IPS-20b (cell line): ENCODE data around the gene MAP3K14.
A peak's percentile ranks its signal among the peaks of the same experiment; 100 is the strongest.

Source experiments
- H3K27ac ChIP-seq: one replicate; pipeline ENCODE4 v1.5.1; 2013; ENCODE audit warnings: low read length
- H3K27me3 ChIP-seq: 2 replicates; pipeline ENCODE4 v1.6.1; 2013; ENCODE audit warnings: mild to moderate bottlenecking, low read length, inconsistent platforms; ENCODE audit not compliant: insufficient read depth
- H3K36me3 ChIP-seq: 2 replicates; pipeline ENCODE4 v1.6.1; 2013; ENCODE audit warnings: low read depth, mild to moderate bottlenecking, inconsistent platforms, low read length, moderate library complexity; ENCODE audit not compliant: insufficient read depth
- H3K4me1 ChIP-seq: 2 replicates; pipeline ENCODE4 v1.6.1; 2013; ENCODE audit warnings: mild to moderate bottlenecking, control low read depth, inconsistent platforms, low read length, moderate library complexity; ENCODE audit not compliant: insufficient read depth
- H3K4me3 ChIP-seq: 2 replicates; pipeline ENCODE4 v1.5.1; 2013; ENCODE audit warnings: mild to moderate bottlenecking, low read length, inconsistent platforms
- H3K9ac ChIP-seq: 2 replicates; pipeline ENCODE4 v1.6.1; 2013; ENCODE audit warnings: low read depth, mild to moderate bottlenecking, inconsistent platforms, low read length, moderate library complexity
- H3K9me3 ChIP-seq: 2 replicates; pipeline ENCODE4 v1.6.1; 2013; ENCODE audit warnings: mild to moderate bottlenecking, low read depth, low read length, inconsistent platforms; ENCODE audit not compliant: insufficient read depth

Gene MAP3K14

GRCh38 chr17:45320931-45321461, 4.2 kb upstream of the MAP3K14 start:
- Histone ChIP-seq H3K9me3 (no peaks in the 10 kb centered on the region), H3K4me1 (peaks cover 6% of the 10 kb centered on the region; the same call in 1 of the 2 replicates), H3K27ac (no peak overlapping the region), H3K4me3 (no peak overlapping the region), H3K27me3 (peaks cover 2% of the 10 kb centered on the region), H3K36me3 (no peaks in the 10 kb centered on the region), H3K9ac (no peak overlapping the region)

- Histone ChIP-seq H3K4me1 (peaks cover 6% of the 10 kb centered on the region), H3K27ac (no peak overlapping the region), H3K36me3 (no peaks in the 10 kb centered on the region), H3K4me3 (no peak overlapping the region), H3K27me3 (peaks cover 8% of the 10 kb centered on the region), H3K9me3 (no peaks in the 10 kb centered on the region), H3K9ac (no peak overlapping the region)
These were observed 3.6 kb upstream of the MAP3K14 start for GRCh38 chr17:45320349-45320930.

- no peak overlapping the region for H3K4me3 ChIP-seq
- no peaks in the 10 kb centered on the region for H3K36me3 ChIP-seq
- peaks cover 6% of the 10 kb centered on the region for H3K4me1 ChIP-seq
- no peak overlapping the region for H3K27ac ChIP-seq
- peaks cover 16% of the 10 kb centered on the region for H3K27me3 ChIP-seq
- H3K9ac ChIP-seq, result no peak overlapping the region
- H3K9me3 ChIP-seq, result no peaks in the 10 kb centered on the region
These were observed 2.5 kb upstream of the MAP3K14 start for GRCh38 chr17:45319239-45319703.

GRCh38 chr17:45318561-45319230, 1.9 kb upstream of the MAP3K14 start:
- Histone ChIP-seq H3K9me3 (no peaks in the 10 kb centered on the region), H3K9ac (no peak overlapping the region), H3K27me3 (peaks cover 16% of the 10 kb centered on the region), H3K27ac (no peak overlapping the region), H3K4me1 (peaks cover 6% of the 10 kb centered on the region), H3K36me3 (no peaks in the 10 kb centered on the region), H3K4me3 (no peak overlapping the region)

GRCh38 chr17:45317111-45317928, 500 bp upstream of the MAP3K14 start:
- H3K27me3 ChIP-seq, result peaks cover 16% of the 10 kb centered on the region
- H3K27ac ChIP-seq, result no peak overlapping the region
- H3K4me3 ChIP-seq, result peak overlapping the region; percentile 75
- H3K36me3 ChIP-seq, result no peaks in the 10 kb centered on the region
- no peaks in the 10 kb centered on the region for H3K9me3 ChIP-seq
- H3K9ac ChIP-seq, result peak overlapping the region; percentile 70; the same call in 1 of the 2 replicates
- H3K4me1 ChIP-seq, result peaks cover 6% of the 10 kb centered on the region

GRCh38 chr17:45315648-45316433, 979 bp downstream of the MAP3K14 start:
- peaks cover 16% of the 10 kb centered on the region for H3K27me3 ChIP-seq
- H3K9ac ChIP-seq, result peak overlapping the region; percentile 67; the same call in 1 of the 2 replicates
- H3K4me1 ChIP-seq, result peaks cover 8% of the 10 kb centered on the region
- no peaks in the 10 kb centered on the region for H3K36me3 ChIP-seq
- H3K4me3 ChIP-seq, result peak overlapping the region; percentile 75
- H3K27ac ChIP-seq, result no peak overlapping the region
- H3K9me3 ChIP-seq, result no peaks in the 10 kb centered on the region

GRCh38 chr17:45314741-45315647, 1.8 kb downstream of the MAP3K14 start:
- peaks cover 8% of the 10 kb centered on the region for H3K4me1 ChIP-seq
- H3K36me3 ChIP-seq, result no peaks in the 10 kb centered on the region
- H3K27me3 ChIP-seq, result peaks cover 16% of the 10 kb centered on the region
- peak overlapping the region; percentile 75; the same call in 1 of the 2 replicates for H3K4me3 ChIP-seq
- no peaks in the 10 kb centered on the region for H3K9me3 ChIP-seq
- no peak overlapping the region for H3K9ac ChIP-seq
- no peak overlapping the region for H3K27ac ChIP-seq

GRCh38 chr17:45313996-45314740, 2.7 kb downstream of the MAP3K14 start:
- H3K4me3 ChIP-seq, result no peak overlapping the region

GRCh38 chr17:45313421-45313771, 3.4 kb downstream of the MAP3K14 start:
- peaks cover 16% of the 10 kb centered on the region for H3K27me3 ChIP-seq
- H3K9ac ChIP-seq, result no peak overlapping the region
- no peaks in the 10 kb centered on the region for H3K36me3 ChIP-seq
- H3K4me1 ChIP-seq, result peaks cover 8% of the 10 kb centered on the region
- H3K9me3 ChIP-seq, result no peaks in the 10 kb centered on the region
- no peak overlapping the region for H3K27ac ChIP-seq
- H3K4me3 ChIP-seq, result no peak overlapping the region

More at GRCh38 chr17:45313996-45314740, 2.7 kb downstream of the MAP3K14 start:
- peaks cover 8% of the 10 kb centered on the region for H3K4me1 ChIP-seq
- H3K27ac ChIP-seq, result no peak overlapping the region
- H3K27me3 ChIP-seq, result peaks cover 16% of the 10 kb centered on the region
- no peaks in the 10 kb centered on the region for H3K36me3 ChIP-seq
- no peaks in the 10 kb centered on the region for H3K9me3 ChIP-seq
- no peak overlapping the region for H3K9ac ChIP-seq
